ENCODE results near the gene METTL22. TPM values are rescaled to one million over a fixed set of nuclear protein-coding genes. Genes with fewer than 3 reads are reported as not detected.

The METTL22 gene
- polyA plus RNA-seq, 2 of the 4 experiments (the other 2 are of a cell fraction), result 21.0 to 40.9 TPM

DNA sequence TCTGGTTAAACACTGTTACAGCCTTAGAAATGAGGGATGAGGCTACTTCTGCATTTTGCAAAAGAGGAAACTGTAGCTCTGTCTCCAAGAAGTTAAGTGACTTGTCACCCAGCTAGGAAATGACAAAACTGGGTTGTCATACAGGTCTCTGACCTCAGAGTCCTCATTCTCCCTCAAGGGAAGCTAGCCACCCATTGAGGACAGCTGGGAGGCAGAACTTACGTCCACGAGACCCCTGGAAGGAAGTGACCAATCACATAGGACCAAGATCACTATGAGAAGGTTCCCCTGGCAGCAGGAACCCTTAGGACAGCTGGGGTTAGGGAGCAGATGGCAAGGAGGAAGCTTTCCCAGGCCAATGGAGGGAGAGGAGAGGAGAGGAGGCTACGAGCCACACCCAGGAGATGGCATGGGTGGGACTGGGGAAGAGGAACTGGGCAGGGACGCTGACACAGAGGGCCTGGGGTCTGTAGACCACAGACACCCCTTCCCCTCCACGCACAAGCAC lies 11.2 kb downstream of the METTL22 start:
- H3K4me3 ChIP-seq, result no peak overlapping the region
- no peak for TF ChIP-seq CBX2 (IDR thresholded peaks at IDR 0.05; ENCODE audit: borderline replicate concordance, low read depth)
- TF ChIP-seq POLR2A (IDR thresholded peaks at IDR 0.05; ENCODE audit: low read length), result no peak
- H3K27ac ChIP-seq, result no peak overlapping the region
- FAIRE-seq (no peak), ATAC-seq (no peak), DNase-seq (ENCODE audit: low read depth in 1 of 2, low spot score in 1 of 2) (no peak)
- POLR2A ChIA-PET, result no interaction called here
- H3K4me2 ChIP-seq, result no peak overlapping the region
- no peaks in the 10 kb centered on the region for H3K9me3 ChIP-seq
- CTCF ChIA-PET, result interaction anchor here (1.3 kb wide), 1 partner anchor 66 kb away, joined by 4 read pairs; no protein-coding TSS in a partner anchor
- no peaks in the 10 kb centered on the region for H3K4me1 ChIP-seq
- 97% methylated on average over 5 of the region's 5 CpGs for WGBS (ENCODE audit: missing lambda C conversion rate)

DNA sequence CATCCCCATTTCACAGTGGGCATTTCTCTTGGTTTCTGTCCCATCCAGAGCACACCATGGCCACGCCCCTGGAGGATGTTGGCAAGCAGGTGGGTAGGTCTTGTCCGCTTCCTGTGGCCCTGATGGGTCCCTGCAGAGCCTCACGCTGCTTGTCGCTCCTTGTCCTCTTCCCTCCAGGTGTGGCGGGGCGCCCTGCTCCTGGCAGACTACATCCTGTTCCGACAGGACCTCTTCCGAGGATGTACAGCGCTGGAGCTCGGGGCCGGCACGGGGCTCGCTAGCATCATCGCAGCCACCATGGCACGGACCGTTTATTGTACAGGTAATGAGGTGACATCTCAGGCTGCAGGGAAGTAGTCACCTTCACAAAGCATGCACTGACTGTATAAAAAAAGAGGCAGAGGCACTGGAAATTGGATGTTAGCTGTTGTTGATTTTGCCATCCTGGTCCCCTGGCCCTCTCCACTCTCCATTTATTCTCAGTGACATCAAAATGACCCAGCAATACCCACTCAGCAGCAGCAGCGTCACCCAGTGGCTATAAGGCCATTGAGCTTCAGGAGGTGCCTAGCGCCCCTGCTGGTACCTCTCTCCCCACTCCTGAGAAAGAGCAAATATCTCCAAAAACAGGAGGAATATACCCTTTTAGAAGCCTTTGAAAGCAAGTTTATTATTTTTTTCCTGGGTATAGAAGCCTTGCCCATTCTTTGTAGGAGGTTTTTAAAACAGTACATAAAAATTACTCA lies 13.7 kb downstream of the METTL22 start:
- POLR2A ChIA-PET, result interaction anchor here (1.8 kb wide), 1 partner anchor 14 kb away, joined by 6 read pairs; the partner anchor contains the start of gene METTL22
- DNase-seq (ENCODE audit: low read depth in 1 of 2, low spot score in 1 of 2), result peak; percentile 48 to 64
- no peak overlapping the region for H3K27ac ChIP-seq

DNA sequence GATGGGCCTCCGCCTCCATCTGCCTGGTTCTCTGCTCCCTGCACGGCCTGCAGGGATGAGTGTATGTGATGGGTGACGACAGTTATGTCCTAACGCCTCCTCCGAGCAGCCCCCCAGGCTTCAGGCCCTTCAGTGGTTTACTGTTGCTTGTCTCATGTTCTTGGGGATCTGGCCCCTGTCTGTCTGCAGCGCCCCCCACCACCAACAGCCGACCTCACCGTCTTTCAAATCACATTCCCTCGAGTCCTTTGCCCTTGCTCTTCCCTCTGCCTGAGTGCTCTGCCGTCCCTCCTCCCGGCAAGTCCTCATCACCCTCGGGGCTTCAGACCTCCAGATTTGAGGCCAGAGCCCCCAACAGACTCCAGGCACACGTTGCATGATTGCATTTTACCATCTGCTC lies 18.2 kb downstream of the METTL22 start:
- DNase-seq (ENCODE audit: low read depth in 1 of 2, low spot score in 1 of 2), result no peak
- ChIA-PET POLR2A (no interaction called here), CTCF (interaction anchor here (0.9 to 2.1 kb wide), 2 partner anchors 15 to 21 kb away, joined by 3 to 8 read pairs; no protein-coding TSS in a partner anchor)
- no peak overlapping the region for H3K4me3 ChIP-seq
- H3K27ac ChIP-seq, result no peak overlapping the region
- no peaks in the 10 kb centered on the region for H3K9me3 ChIP-seq
- no peak for ATAC-seq
- no peak overlapping the region for H3K4me2 ChIP-seq
- FAIRE-seq, result no peak
- 93% methylated on average over 10 of the region's 13 CpGs for WGBS (ENCODE audit: missing lambda C conversion rate)
- no peaks in the 10 kb centered on the region for H3K4me1 ChIP-seq
- TF ChIP-seq ZNF302 (CRISPR knock-in tag; IDR thresholded peaks at IDR 0.05) (no peak), CEBPB (IDR thresholded peaks at IDR 0.05) (no peak), HOXB5 (CRISPR knock-in tag; IDR thresholded peaks at IDR 0.05) (no peak), HEYL (CRISPR knock-in tag; IDR thresholded peaks at IDR 0.05) (no peak), ESRRA (IDR thresholded peaks at IDR 0.05; ENCODE audit: borderline replicate concordance, low read length) (no peak), MYC (IDR thresholded peaks at IDR 0.05; ENCODE audit: borderline replicate concordance, low read length) (no peak), RARB (CRISPR knock-in tag; IDR thresholded peaks at IDR 0.05) (no peak), EHF (CRISPR knock-in tag; IDR thresholded peaks at IDR 0.05) (no peak), POLR2A (IDR thresholded peaks at IDR 0.05; ENCODE audit: low read length) (no peak)
- TF ChIP-seq, protein P1, sequence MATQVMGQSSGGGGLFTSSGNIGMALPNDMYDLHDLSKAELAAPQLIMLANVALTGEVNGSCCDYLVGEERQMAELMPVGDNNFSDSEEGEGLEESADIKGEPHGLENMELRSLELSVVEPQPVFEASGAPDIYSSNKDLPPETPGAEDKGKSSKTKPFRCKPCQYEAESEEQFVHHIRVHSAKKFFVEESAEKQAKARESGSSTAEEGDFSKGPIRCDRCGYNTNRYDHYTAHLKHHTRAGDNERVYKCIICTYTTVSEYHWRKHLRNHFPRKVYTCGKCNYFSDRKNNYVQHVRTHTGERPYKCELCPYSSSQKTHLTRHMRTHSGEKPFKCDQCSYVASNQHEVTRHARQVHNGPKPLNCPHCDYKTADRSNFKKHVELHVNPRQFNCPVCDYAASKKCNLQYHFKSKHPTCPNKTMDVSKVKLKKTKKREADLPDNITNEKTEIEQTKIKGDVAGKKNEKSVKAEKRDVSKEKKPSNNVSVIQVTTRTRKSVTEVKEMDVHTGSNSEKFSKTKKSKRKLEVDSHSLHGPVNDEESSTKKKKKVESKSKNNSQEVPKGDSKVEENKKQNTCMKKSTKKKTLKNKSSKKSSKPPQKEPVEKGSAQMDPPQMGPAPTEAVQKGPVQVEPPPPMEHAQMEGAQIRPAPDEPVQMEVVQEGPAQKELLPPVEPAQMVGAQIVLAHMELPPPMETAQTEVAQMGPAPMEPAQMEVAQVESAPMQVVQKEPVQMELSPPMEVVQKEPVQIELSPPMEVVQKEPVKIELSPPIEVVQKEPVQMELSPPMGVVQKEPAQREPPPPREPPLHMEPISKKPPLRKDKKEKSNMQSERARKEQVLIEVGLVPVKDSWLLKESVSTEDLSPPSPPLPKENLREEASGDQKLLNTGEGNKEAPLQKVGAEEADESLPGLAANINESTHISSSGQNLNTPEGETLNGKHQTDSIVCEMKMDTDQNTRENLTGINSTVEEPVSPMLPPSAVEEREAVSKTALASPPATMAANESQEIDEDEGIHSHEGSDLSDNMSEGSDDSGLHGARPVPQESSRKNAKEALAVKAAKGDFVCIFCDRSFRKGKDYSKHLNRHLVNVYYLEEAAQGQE (IDR thresholded peaks at IDR 0.05), result no peak
- TF ChIP-seq, protein P2, sequence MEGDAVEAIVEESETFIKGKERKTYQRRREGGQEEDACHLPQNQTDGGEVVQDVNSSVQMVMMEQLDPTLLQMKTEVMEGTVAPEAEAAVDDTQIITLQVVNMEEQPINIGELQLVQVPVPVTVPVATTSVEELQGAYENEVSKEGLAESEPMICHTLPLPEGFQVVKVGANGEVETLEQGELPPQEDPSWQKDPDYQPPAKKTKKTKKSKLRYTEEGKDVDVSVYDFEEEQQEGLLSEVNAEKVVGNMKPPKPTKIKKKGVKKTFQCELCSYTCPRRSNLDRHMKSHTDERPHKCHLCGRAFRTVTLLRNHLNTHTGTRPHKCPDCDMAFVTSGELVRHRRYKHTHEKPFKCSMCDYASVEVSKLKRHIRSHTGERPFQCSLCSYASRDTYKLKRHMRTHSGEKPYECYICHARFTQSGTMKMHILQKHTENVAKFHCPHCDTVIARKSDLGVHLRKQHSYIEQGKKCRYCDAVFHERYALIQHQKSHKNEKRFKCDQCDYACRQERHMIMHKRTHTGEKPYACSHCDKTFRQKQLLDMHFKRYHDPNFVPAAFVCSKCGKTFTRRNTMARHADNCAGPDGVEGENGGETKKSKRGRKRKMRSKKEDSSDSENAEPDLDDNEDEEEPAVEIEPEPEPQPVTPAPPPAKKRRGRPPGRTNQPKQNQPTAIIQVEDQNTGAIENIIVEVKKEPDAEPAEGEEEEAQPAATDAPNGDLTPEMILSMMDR (IDR thresholded peaks at IDR 0.05), result no peak

More for the DNA sequence above, 13.7 kb downstream of the METTL22 start:
- WGBS (ENCODE audit: missing lambda C conversion rate), result 77% methylated on average over 17 of the region's 18 CpGs
- TF ChIP-seq, protein P2 (IDR thresholded peaks at IDR 0.05), result peak; percentile 61
- TF ChIP-seq ESRRA (IDR thresholded peaks at IDR 0.05; ENCODE audit: borderline replicate concordance, low read length) (no peak), HOXB13 (CRISPR knock-in tag; IDR thresholded peaks at IDR 0.05; ENCODE audit: low read depth) (no peak), RAD21 (conservative IDR thresholded peaks at IDR 0.05 in 1 of 2, IDR thresholded peaks at IDR 0.05 in 1 of 2) (peak in 1 of 2 experiments; percentile 47; a peak in 3 of 5 replicates), CEBPB (IDR thresholded peaks at IDR 0.05) (no peak), EHMT2 (IDR thresholded peaks at IDR 0.05; ENCODE audit: low read depth) (no peak), PHF8 (IDR thresholded peaks at IDR 0.05; ENCODE audit: borderline replicate concordance, low read depth) (no peak), RNF2 (IDR thresholded peaks at IDR 0.05; ENCODE audit: borderline replicate concordance, low read depth) (no peak), HEYL (CRISPR knock-in tag; IDR thresholded peaks at IDR 0.05) (no peak), SMC3 (IDR thresholded peaks at IDR 0.05) (peak; percentile 24; the same call in 1 of the 3 replicates), NPAS2 (CRISPR knock-in tag; IDR thresholded peaks at IDR 0.05; ENCODE audit: borderline replicate concordance) (no peak), TFCP2L1 (CRISPR knock-in tag; IDR thresholded peaks at IDR 0.05) (no peak), CBX8 (IDR thresholded peaks at IDR 0.05) (no peak)
- TF ChIP-seq, protein P3, sequence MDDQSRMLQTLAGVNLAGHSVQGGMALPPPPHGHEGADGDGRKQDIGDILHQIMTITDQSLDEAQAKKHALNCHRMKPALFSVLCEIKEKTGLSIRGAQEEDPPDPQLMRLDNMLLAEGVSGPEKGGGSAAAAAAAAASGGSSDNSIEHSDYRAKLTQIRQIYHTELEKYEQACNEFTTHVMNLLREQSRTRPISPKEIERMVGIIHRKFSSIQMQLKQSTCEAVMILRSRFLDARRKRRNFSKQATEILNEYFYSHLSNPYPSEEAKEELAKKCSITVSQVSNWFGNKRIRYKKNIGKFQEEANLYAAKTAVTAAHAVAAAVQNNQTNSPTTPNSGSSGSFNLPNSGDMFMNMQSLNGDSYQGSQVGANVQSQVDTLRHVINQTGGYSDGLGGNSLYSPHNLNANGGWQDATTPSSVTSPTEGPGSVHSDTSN (IDR thresholded peaks at IDR 0.05), result no peak
- TF ChIP-seq, protein P4, sequence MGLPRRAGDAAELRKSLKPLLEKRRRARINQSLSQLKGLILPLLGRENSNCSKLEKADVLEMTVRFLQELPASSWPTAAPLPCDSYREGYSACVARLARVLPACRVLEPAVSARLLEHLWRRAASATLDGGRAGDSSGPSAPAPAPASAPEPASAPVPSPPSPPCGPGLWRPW (IDR thresholded peaks at IDR 0.05), result no peak
- H3K4me2 ChIP-seq, result no peak overlapping the region
- H3K4me1 ChIP-seq, result no peaks in the 10 kb centered on the region
- FAIRE-seq (no peak), ATAC-seq (peak; percentile 87 to 93)
- CTCF ChIA-PET, result interaction anchor here (0.6 to 3.2 kb wide), 20 partner anchors 9 to 244 kb away, joined by 3 to 25 read pairs (median 4); partner anchors contain the start of gene METTL22
- H3K4me3 ChIP-seq, result no peak overlapping the region
- no peaks in the 10 kb centered on the region for H3K9me3 ChIP-seq

All from A549 (cell line).